Measurements from ENCODE around the gene TMIE.

Gene TMIE

DNA sequence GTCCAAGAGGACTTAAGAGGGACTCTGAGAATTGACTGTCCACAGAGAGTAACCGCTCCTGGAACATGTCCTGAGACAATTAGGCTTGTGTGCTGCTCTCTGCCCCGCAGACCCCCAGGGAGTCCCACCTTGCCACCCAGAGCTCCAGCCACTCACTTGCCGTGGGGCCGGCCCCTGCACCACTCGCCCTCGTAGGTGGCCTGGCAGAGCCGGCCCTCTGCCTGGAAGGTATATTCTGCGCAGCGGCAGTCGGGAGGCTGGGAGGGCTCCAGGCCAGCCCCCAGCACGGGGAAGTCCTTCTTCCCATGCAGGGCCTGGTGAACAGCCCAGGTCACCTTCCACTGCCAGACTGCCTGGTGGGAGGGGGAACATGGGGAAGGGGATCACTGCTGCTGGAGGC, 18.2 kb upstream of the TMIE start:
- in situ Hi-C loops (cut with MboI; ENCODE audit: low sequenced_read_pairs), result no loop called here

- in situ Hi-C loops (cut with MboI; ENCODE audit: low sequenced_read_pairs), result no loop called here
Observed at GRCh38 chr3:46684891-46685290, 16.3 kb upstream of the TMIE start.

GRCh38 chr3:46685446-46685845, 15.7 kb upstream of the TMIE start:
- in situ Hi-C loops (cut with MboI; ENCODE audit: low sequenced_read_pairs), result no loop called here

- in situ Hi-C loops (cut with MboI; ENCODE audit: low sequenced_read_pairs), result no loop called here
Observed at GRCh38 chr3:46690798-46691197, 10.4 kb upstream of the TMIE start.

GRCh38 chr3:46692566-46692990, 8.6 kb upstream of the TMIE start:
- in situ Hi-C loops (cut with MboI; ENCODE audit: low sequenced_read_pairs), result no loop called here

DNA sequence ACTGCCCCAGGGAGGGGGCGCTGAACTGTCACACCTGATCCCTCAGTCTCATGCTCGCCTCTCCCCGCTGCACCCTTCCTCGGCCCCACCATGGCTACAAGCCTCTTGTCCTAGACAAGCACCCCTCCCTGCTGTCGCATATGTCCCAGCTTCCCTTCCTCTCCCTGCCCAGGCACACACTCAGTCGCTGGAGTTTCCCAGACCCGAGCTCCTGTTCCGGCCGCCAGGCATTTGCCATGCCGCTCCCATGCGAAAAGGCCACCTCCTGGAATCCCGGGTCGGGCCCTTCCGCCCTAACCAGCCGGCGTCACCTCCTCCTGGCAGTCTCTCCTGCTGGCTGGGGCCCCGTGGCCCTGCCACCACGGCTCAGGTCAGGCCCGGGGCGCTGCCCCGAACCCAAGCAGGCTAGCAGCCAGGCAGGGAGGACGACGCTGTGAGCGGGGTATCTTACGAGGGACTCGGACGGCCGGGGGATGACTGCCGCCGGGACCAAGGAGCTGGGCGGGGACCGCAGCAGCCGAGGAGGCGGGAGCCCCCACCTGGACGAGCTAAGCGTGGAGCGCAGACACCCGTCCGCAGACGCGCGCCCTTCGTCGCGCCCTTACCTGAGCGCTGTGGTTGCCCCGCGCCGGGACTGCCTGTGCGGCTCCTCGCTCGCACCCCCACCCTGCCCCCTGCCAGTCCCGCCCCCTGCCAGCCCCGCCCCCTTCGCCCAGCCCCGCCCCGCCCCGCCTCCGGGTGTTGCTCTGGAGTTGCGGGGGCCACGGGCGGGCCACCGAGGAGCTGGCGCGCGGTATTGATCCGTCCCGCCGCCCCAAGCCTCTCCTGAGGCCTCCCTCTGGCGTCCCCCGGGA, 7.9 kb upstream of the TMIE start, which contains the start of gene ALS2CL:
Gene ALS2CL (minus strand): TSS at position 642 of the 854 bp plus-strand sequence. CDS start 4,239 bp downstream, outside the sequence.
- in situ Hi-C loops (cut with MboI; ENCODE audit: low sequenced_read_pairs), result no loop called here

GRCh38 chr3:46693892-46694226, 7.3 kb upstream of the TMIE start:
- in situ Hi-C loops (cut with MboI; ENCODE audit: low sequenced_read_pairs), result no loop called here

DNA sequence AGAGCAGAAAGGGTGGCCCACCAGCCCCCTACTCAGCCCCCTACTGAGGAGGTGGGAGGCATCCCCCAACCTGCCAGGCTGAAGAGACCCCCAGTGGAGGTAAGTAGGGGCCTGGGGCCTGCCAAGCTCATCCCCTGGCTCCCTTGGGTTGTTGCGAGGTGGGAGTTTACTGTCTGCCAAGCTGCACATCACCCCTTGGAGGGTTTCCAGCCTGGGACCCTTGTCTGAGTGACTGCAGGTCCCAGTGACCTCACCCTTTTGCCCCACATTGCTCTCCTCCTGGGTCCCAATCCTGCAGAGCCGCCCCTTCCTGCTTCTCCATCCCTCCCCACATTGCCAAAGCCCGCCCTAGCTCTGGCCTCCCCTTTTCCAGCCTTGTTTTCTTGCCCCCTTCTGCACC, 6.7 kb upstream of the TMIE start:
- in situ Hi-C loops (cut with MboI; ENCODE audit: low sequenced_read_pairs), result no loop called here

GRCh38 chr3:46695177-46695961, 5.8 kb upstream of the TMIE start:
- in situ Hi-C loops (cut with MboI; ENCODE audit: low sequenced_read_pairs), result no loop called here

GRCh38 chr3:46695962-46696894, 5.0 kb upstream of the TMIE start:
- in situ Hi-C loops (cut with MboI; ENCODE audit: low sequenced_read_pairs), result no loop called here

DNA sequence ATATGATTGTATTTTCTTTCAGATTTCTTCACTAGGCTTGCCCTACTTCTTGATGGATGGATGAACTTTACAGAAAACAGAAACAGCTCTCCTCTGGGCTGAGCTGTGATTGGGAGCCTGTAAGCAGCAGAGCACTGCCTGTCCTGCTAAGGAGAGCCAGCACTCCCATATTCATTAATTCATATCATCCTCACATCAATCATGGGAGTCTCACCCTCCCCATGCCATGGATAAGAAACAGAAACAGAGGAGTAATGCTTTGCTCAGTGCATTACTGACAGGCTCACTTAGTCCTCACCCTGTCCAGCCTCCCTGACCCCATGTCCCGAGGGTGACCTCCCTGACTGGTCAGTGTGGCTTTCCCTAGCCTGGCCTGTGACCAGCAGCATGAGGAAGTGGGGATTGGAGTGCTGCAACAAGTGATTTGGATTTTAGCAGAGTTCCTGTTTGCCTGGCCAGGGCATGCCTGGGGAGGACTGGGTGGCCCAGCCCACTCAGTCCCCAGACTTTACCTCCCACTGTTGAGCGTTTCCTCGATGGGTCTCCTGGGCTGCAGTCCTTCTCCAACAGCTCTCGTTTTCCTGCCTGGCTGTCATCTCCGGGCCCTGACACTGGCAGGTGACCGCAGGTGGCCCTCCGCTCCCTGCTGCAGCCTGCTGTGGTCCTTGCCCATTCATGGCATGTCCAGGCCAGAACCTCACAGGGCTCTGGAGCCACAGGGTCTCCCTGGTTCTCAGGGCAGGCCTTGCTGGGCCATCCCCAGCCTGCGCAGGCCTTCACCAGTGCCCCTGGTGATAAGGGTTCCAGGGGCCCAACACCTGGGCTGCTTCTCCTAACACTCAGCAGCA, 1.3 kb upstream of the TMIE start:
- in situ Hi-C loops (cut with MboI; ENCODE audit: low sequenced_read_pairs), result loop anchor here (25.0 kb wide), 1 partner anchor 187 kb away; the partner anchor contains the start of gene PTH1R

- in situ Hi-C loops (cut with MboI; ENCODE audit: low sequenced_read_pairs), result loop anchor here (25.0 kb wide), 1 partner anchor 187 kb away; the partner anchor contains the start of gene PTH1R
Observed at GRCh38 chr3:46700772-46701171, 420 bp upstream of the TMIE start.

- in situ Hi-C loops (cut with MboI; ENCODE audit: low sequenced_read_pairs), result loop anchor here (25.0 kb wide), 1 partner anchor 185 kb away; the partner anchor contains the start of gene PTH1R
Observed at GRCh38 chr3:46702246-46703012, 1.2 kb downstream of the TMIE start.

DNA sequence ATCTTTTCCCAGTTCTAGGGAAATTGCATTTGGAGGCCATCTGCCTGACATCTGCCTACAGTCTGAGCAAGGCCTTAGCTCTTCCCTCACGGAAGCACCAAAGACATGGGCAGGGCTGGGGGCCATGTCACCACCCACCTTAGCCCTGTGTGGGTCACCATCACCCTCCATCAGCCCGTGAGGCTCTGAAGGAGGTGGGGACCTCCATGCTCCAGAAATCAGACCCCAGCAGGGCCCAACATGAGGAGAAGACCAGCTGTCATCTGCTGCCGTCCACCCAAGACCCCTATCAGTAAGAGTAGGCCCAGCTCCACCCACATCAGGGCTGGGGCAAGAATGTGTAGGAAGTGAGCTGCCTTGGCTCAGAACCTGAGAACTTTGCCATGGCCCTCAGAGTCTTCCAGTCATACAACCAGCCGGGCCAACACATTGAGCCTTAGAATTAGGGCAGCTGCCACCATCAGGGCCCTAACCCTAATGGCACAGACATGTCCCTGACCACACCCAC, 1.9 kb downstream of the TMIE start:
- in situ Hi-C loops (cut with MboI; ENCODE audit: low sequenced_read_pairs), result loop anchor here (25.0 kb wide), 1 partner anchor 184 kb away; the partner anchor contains the start of gene PTH1R

DNA sequence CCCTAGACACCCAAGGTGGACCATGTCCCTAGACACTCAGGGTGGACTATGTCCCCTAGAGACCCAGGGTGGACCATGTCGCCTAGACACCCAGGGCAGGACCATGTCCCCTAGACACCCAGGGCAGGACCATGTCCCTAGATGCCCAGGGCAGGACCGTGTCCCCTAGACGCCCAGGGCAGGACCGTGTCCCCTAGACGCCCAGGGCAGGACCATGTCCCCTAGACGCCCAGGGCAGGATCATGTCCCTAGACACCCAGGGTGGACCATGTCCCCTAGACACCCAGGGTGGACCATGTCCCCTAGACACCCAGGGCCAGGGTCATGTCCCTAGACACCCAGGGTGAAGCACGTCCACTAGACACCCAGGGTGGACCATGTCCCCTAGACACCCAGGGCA, 3.2 kb downstream of the TMIE start:
- in situ Hi-C loops (cut with MboI; ENCODE audit: low sequenced_read_pairs), result loop anchor here (25.0 kb wide), 1 partner anchor 183 kb away; the partner anchor contains the start of gene PTH1R

GRCh38 chr3:46705022-46705530, 3.9 kb downstream of the TMIE start:
- in situ Hi-C loops (cut with MboI; ENCODE audit: low sequenced_read_pairs), result loop anchor here (25.0 kb wide), 1 partner anchor 182 kb away; the partner anchor contains the start of gene PTH1R

- in situ Hi-C loops (cut with MboI; ENCODE audit: low sequenced_read_pairs), result loop anchor here (25.0 kb wide), 1 partner anchor 181 kb away; the partner anchor contains the start of gene PTH1R
Observed at GRCh38 chr3:46705751-46706552, 4.8 kb downstream of the TMIE start.

Data from HL-60/S4 treated with phorbol 12-myristate 13-acetate at 8.2 ng/mL for 4 days and 3 days (cell line).